ENCODE measurements around the gene KANSL1.
"Not testable (repeated sequence)": the region's sequence is repeated elsewhere in the genome, so short reads cannot be mapped to it uniquely, and the experiment has no call there.

DNA sequence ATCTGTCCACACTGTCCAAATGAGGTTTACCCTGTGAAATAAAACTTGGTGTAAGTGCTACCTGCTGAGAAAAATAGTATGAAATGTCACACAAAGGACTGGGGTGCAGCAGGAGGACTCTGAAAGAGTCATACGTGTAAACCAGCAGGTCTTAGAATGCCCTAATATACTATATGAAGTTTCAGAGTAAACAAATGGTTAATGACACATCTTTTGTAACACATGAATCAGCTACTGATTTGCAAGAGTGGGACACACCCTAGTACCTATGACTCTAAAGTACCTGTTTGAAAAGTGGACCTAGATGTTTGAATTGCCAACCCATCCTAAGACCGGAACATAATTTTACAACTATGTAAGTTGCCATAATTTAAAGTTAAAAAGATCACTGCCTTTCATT is 29.8 kb upstream of the KANSL1 start:
- TF ChIP-seq, protein P1, sequence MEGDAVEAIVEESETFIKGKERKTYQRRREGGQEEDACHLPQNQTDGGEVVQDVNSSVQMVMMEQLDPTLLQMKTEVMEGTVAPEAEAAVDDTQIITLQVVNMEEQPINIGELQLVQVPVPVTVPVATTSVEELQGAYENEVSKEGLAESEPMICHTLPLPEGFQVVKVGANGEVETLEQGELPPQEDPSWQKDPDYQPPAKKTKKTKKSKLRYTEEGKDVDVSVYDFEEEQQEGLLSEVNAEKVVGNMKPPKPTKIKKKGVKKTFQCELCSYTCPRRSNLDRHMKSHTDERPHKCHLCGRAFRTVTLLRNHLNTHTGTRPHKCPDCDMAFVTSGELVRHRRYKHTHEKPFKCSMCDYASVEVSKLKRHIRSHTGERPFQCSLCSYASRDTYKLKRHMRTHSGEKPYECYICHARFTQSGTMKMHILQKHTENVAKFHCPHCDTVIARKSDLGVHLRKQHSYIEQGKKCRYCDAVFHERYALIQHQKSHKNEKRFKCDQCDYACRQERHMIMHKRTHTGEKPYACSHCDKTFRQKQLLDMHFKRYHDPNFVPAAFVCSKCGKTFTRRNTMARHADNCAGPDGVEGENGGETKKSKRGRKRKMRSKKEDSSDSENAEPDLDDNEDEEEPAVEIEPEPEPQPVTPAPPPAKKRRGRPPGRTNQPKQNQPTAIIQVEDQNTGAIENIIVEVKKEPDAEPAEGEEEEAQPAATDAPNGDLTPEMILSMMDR (IDR thresholded peaks at IDR 0.05) = not testable (repeated sequence)
- TF ChIP-seq POLR2A (IDR thresholded peaks at IDR 0.05) = not testable (repeated sequence)
